Measurements from ENCODE around the gene TSPAN9.

Gene TSPAN9

GRCh38 chr12:3078086-3078820 lies 1.1 kb downstream of the TSPAN9 start:
- DNase-seq: no peak

GRCh38 chr12:3081091-3081490 lies 3.9 kb downstream of the TSPAN9 start:
- DNase-seq: no peak

GRCh38 chr12:3081886-3082285 lies 4.7 kb downstream of the TSPAN9 start:
- no peak for DNase-seq

GRCh38 chr12:3083241-3083920 lies 6.2 kb downstream of the TSPAN9 start:
- DNase-seq: no peak

GRCh38 chr12:3083921-3084347 lies 6.8 kb downstream of the TSPAN9 start:
- DNase-seq: no peak

GRCh38 chr12:3084742-3085141 lies 7.6 kb downstream of the TSPAN9 start:
- no peak for DNase-seq

GRCh38 chr12:3085341-3086139 lies 8.4 kb downstream of the TSPAN9 start:
- no peak for DNase-seq

- no peak for DNase-seq
Measured at GRCh38 chr12:3086211-3086610, 9.0 kb downstream of the TSPAN9 start.

GRCh38 chr12:3086729-3087323 lies 9.6 kb downstream of the TSPAN9 start:
- no peak for DNase-seq

- no peak for DNase-seq
Measured at GRCh38 chr12:3087758-3088650, 10.8 kb downstream of the TSPAN9 start.

- DNase-seq: no peak
Measured at GRCh38 chr12:3089588-3089987, 12.4 kb downstream of the TSPAN9 start.

GRCh38 chr12:3090240-3091037 lies 13.3 kb downstream of the TSPAN9 start:
- no peak for DNase-seq

GRCh38 chr12:3091038-3091319 lies 13.8 kb downstream of the TSPAN9 start:
- DNase-seq: no peak

GRCh38 chr12:3091382-3092241 lies 14.4 kb downstream of the TSPAN9 start:
- no peak for DNase-seq

GRCh38 chr12:3092764-3093163 lies 15.6 kb downstream of the TSPAN9 start:
- DNase-seq: no peak

GRCh38 chr12:3097186-3097804 lies 20.1 kb downstream of the TSPAN9 start:
- DNase-seq: no peak

- no peak for DNase-seq
Measured at GRCh38 chr12:3097836-3098235, 20.7 kb downstream of the TSPAN9 start.

- no peak for DNase-seq
Measured at GRCh38 chr12:3098436-3098835, 21.3 kb downstream of the TSPAN9 start.

GRCh38 chr12:3099146-3099545 lies 22.0 kb downstream of the TSPAN9 start:
- no peak for DNase-seq

Data from SIG-M5 (cell line).